Mucosa of gallbladder (tissue), 1 donor: ENCODE data around the gene MGST2. TPM values are rescaled to one million over a fixed set of nuclear protein-coding genes. Genes with fewer than 3 reads are reported as not detected.

Source experiments
- DNase-seq: peaks from one replicate; pipeline ENCODE4 v3.0.0-alpha.2; 2020; ENCODE audit warnings: low spot score
- total RNA-seq: library from RNA; stranded (reverse); gene quantifications from one replicate; pipeline ENCODE4 v1.2.1, GENCODE V29; 2021
- donor health status: DM: no; HTN: no; CAD: no.

MGST2 gene
- total RNA-seq, 1 donor from 2014 or later: 194 TPM

- no peak for DNase-seq
Observed at GRCh38 chr4:139738846-139739613, 73.4 kb downstream of the MGST2 start.

GRCh38 chr4:139740121-139740520, 74.5 kb downstream of the MGST2 start:
- no peak for DNase-seq

- DNase-seq: peak; percentile 81
Observed at GRCh38 chr4:139740531-139741041, 75.0 kb downstream of the MGST2 start.

- DNase-seq: no peak
Observed at GRCh38 chr4:139743027-139743426, 77.4 kb downstream of the MGST2 start.

GRCh38 chr4:139744232-139744631, 78.6 kb downstream of the MGST2 start:
- no peak for DNase-seq

GRCh38 chr4:139745111-139745639, 79.6 kb downstream of the MGST2 start:
- DNase-seq: no peak

GRCh38 chr4:139746431-139747171, 81.0 kb downstream of the MGST2 start:
- no peak for DNase-seq

GRCh38 chr4:139749338-139749737, 83.7 kb downstream of the MGST2 start:
- DNase-seq: no peak

- no peak for DNase-seq
Observed at GRCh38 chr4:139749835-139750498, 84.3 kb downstream of the MGST2 start.

GRCh38 chr4:139753686-139754085, 88.1 kb downstream of the MGST2 start:
- no peak for DNase-seq

Other genes with a start within 250 kb of the MGST2 start
- 9.8 TPM for gene RAB33B, start 211.7 kb upstream of the MGST2 start, total RNA-seq
- 63.0 TPM for gene SETD7, start 109.6 kb upstream of the MGST2 start, total RNA-seq